H9 (cell line): ENCODE measurements around the gene TREM1. TPM values are rescaled to one million over a fixed set of nuclear protein-coding genes. Genes with fewer than 3 reads are reported as not detected.

Experiments
- DNase-seq: peaks from one replicate; pipeline ENCODE4 v3.0.0-alpha.2; 2017
- H2AFZ ChIP-seq: one replicate; pipeline ENCODE4 v1.6.1; 2013; ENCODE audit warnings: mild to moderate bottlenecking, low read length, control low read depth, moderate library complexity
- H2AK5ac ChIP-seq: 2 replicates; pipeline ENCODE4 v1.6.1; 2013; ENCODE audit warnings: low read length, control low read depth, mixed read lengths; ENCODE audit not compliant: insufficient read length
- H2BK120ac ChIP-seq: one replicate; pipeline ENCODE4 v1.6.1; 2013; ENCODE audit warnings: low read depth, mild to moderate bottlenecking, low read length, control low read depth, inconsistent platforms; ENCODE audit not compliant: poor library complexity, severe bottlenecking
- H2BK12ac ChIP-seq: 2 replicates; pipeline ENCODE4 v1.6.1; 2013; ENCODE audit warnings: low read length, control low read depth, mixed read lengths, low read depth; ENCODE audit not compliant: insufficient read length
- H2BK15ac ChIP-seq: 2 replicates; pipeline ENCODE4 v1.6.1; 2013; ENCODE audit warnings: low read depth, low read length, control low read depth
- H2BK20ac ChIP-seq: one replicate; pipeline ENCODE4 v1.6.1; 2013; ENCODE audit warnings: low read depth, mild to moderate bottlenecking, low read length, control low read depth, inconsistent platforms; ENCODE audit not compliant: poor library complexity, severe bottlenecking
- H2BK5ac ChIP-seq: 2 replicates; pipeline ENCODE4 v1.6.1; 2013; ENCODE audit warnings: low read length, control low read depth, mixed read lengths; ENCODE audit not compliant: insufficient read length
- H3K14ac ChIP-seq: 2 replicates; pipeline ENCODE4 v1.6.1; 2013; ENCODE audit warnings: low read length, control low read depth; ENCODE audit not compliant: insufficient read depth
- H3K18ac ChIP-seq: 2 replicates; pipeline ENCODE4 v1.6.1; 2013; ENCODE audit warnings: low read depth, mild to moderate bottlenecking, mixed read lengths, low read length, control low read depth; ENCODE audit not compliant: insufficient read length
- H3K23ac ChIP-seq: 2 replicates; pipeline ENCODE4 v1.6.1; 2013; ENCODE audit warnings: low read length, control low read depth, mixed read lengths, low read depth; ENCODE audit not compliant: insufficient read length
- H3K23me2 ChIP-seq: 2 replicates; pipeline ENCODE4 v1.6.1; 2013; ENCODE audit warnings: low read depth, mild to moderate bottlenecking, mixed read lengths, low read length, control low read depth; ENCODE audit not compliant: insufficient read length, poor library complexity, severe bottlenecking
- H3K27ac ChIP-seq: 2 replicates; pipeline ENCODE4 v1.5.1; 2013; ENCODE audit warnings: low read length, control low read depth, mixed read lengths, low read depth; ENCODE audit not compliant: insufficient read length
- H3K27me3 ChIP-seq: 2 replicates; pipeline ENCODE4 v1.6.1; 2013; ENCODE audit warnings: low read length, control low read depth, inconsistent platforms; ENCODE audit not compliant: insufficient read depth
- H3K4ac ChIP-seq: 2 replicates; pipeline ENCODE4 v1.6.1; 2013; ENCODE audit warnings: low read depth, mild to moderate bottlenecking, control low read depth, inconsistent platforms, low read length, moderate library complexity
- H3K4me1 ChIP-seq: 2 replicates; pipeline ENCODE4 v1.6.1; 2013; ENCODE audit warnings: low read length, control low read depth, inconsistent platforms; ENCODE audit not compliant: insufficient read depth
- H3K4me2 ChIP-seq: 2 replicates; pipeline ENCODE4 v1.6.1; 2013; ENCODE audit warnings: low read length, control low read depth, mixed read lengths; ENCODE audit not compliant: insufficient read length, insufficient read depth
- H3K56ac ChIP-seq: 2 replicates; pipeline ENCODE4 v1.6.1; 2013; ENCODE audit warnings: low read depth, mild to moderate bottlenecking, mixed read lengths, low read length, control low read depth; ENCODE audit not compliant: insufficient read length
- H3K79me1 ChIP-seq: 2 replicates; pipeline ENCODE4 v1.6.1; 2013; ENCODE audit warnings: low read depth, mild to moderate bottlenecking, moderate library complexity, low read length, control low read depth, inconsistent platforms; ENCODE audit not compliant: insufficient read depth, poor library complexity, severe bottlenecking
- H3K79me2 ChIP-seq: 2 replicates; pipeline ENCODE4 v1.6.1; 2013; ENCODE audit warnings: low read length, control low read depth, inconsistent platforms; ENCODE audit not compliant: insufficient read depth
- H3K9ac ChIP-seq: 2 replicates; pipeline ENCODE4 v1.6.1; 2013; ENCODE audit warnings: low read length, control low read depth, mixed read lengths; ENCODE audit not compliant: insufficient read length; ENCODE audit errors: extremely low read depth
- H3K9me3 ChIP-seq: one replicate; pipeline ENCODE4 v1.6.1; 2013; ENCODE audit warnings: low read depth, low read length, inconsistent platforms; ENCODE audit not compliant: control insufficient read depth
- H3T11ph ChIP-seq: one replicate; pipeline ENCODE4 v1.6.1; 2013; ENCODE audit warnings: mild to moderate bottlenecking, low read length, control low read depth, inconsistent platforms
- H4K20me1 ChIP-seq: one replicate; pipeline ENCODE4 v1.6.1; 2013; ENCODE audit not compliant: control insufficient read depth, insufficient read length, insufficient read depth
- H4K5ac ChIP-seq: 2 replicates; pipeline ENCODE4 v1.6.1; 2013; ENCODE audit warnings: low read depth, mild to moderate bottlenecking, mixed read lengths, low read length, control low read depth; ENCODE audit not compliant: insufficient read length
- H4K8ac ChIP-seq: replicated peaks from 2 replicates; pipeline ENCODE4 v1.6.1; 2013; ENCODE audit warnings: low read length, control low read depth, mixed read lengths, low read depth; ENCODE audit not compliant: insufficient read length
- H4K91ac ChIP-seq: 2 replicates; pipeline ENCODE4 v1.6.1; 2013; ENCODE audit warnings: low read depth, mild to moderate bottlenecking, moderate library complexity, mixed read lengths, low read length, control low read depth; ENCODE audit not compliant: insufficient read length
- H3K27ac Mint-ChIP-seq, 3 experiments: 2 replicates in 2 of 3; 3 replicates in 1 of 3; pipeline ENCODE4 v1.8.0; 2020 to 2021; ENCODE audit warnings: mixed read lengths in 3 of 3, mild to moderate bottlenecking in 1 of 3, moderate library complexity in 1 of 3
- H3K27me3 Mint-ChIP-seq: 2 replicates; pipeline ENCODE4 v1.8.0; 2021; ENCODE audit warnings: low read depth, mild to moderate bottlenecking, moderate library complexity, mixed read lengths
- H3K36me3 Mint-ChIP-seq, 3 experiments: 2 replicates in 2 of 3; 3 replicates in 1 of 3; pipeline ENCODE4 v1.8.0; 2020 to 2021; ENCODE audit warnings: low read depth in 3 of 3, mixed read lengths in 3 of 3; ENCODE audit not compliant: insufficient read depth in 1 of 3
- H3K4me1 Mint-ChIP-seq, 2 experiments: 2 replicates each; pipeline ENCODE4 v1.8.0; 2020; ENCODE audit warnings: mixed read lengths in 2 of 2
- H3K4me3 Mint-ChIP-seq, 2 experiments: 2 replicates in 1 of 2; 3 replicates in 1 of 2; pipeline ENCODE4 v1.8.0; 2020 to 2021; ENCODE audit warnings: mild to moderate bottlenecking in 2 of 2, mixed read lengths in 2 of 2, moderate library complexity in 1 of 2
- H3K9me3 Mint-ChIP-seq, 2 experiments: 2 replicates in 1 of 2; 3 replicates in 1 of 2; pipeline ENCODE4 v1.8.0; 2020; ENCODE audit warnings: mild to moderate bottlenecking in 2 of 2, mixed read lengths in 2 of 2, moderate library complexity in 1 of 2
- CTCF ChIP-seq: fragments of 200-600 bp; sonication (generic); conservative IDR thresholded peaks from 3 replicates; pipeline ENCODE4 v1.8.0; 2021; ENCODE audit warnings: antibody characterized with exemption, mild to moderate bottlenecking
- WGBS: extraction: QIAGEN DNeasy Blood & Tissue Kit; methylation state at CpG from one replicate; pipeline ENCODE4 v1.1.7; 2013; ENCODE audit warnings: missing lambda C conversion rate, low lambda C conversion rate, mixed read lengths; ENCODE audit not compliant: insufficient read length; ENCODE audit errors: extremely low coverage; 5-methylcytosine and 5-hydroxymethylcytosine counted together
- total RNA-seq: library from RNA; stranded (reverse); gene quantifications from 2 replicates; pipeline ENCODE4 v1.2.1, GENCODE V29; 2021

The TREM1 gene
- total RNA-seq, 1 experiment from 2014 or later, result not detected

DNA sequence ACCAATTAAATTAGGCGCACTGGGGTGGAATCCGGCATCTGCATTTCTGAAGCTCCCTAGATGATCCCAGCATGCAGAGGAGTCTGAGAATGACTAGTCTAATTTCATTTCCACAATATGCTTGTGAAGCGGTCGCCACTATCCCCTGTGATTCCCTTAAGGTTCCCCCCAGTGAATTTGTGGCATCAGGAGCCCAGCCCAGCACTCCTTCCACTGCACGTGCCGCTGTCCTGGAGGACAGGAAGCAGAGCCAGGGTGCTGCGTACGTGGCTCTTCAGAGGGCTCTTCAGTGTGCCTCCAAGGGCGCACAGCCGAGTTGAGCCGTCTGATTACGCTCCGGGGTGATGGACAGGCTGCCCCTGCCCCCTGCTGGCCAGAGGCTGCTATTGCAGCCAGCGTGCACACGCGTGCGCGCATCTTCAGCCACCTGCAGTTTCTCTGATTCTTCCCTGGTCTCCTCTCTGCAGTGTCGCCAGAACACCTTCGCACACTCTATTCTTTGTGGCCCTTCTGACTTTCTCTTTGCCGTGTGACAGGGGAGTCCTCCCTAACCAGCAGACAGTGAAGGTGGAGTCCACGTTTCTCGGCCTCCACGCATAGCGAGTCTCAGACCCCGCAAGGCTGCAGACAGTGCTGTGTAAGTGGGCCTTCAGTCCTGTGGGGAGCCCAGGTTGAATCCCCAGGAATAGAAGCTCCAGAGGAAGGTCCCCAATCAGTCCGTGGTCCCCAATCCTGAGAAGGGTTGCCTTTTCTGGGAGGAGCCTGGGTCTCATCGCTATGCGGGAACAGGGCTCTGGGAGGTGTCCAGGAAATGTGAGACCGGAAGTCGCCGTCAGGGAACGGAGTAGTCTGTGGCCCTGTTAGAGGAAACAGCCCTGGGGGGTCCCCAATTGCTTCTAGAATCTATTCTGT is 32.4 kb upstream of the TREM1 start:
- Mint-ChIP-seq H3K27me3 (peaks cover 29% of the 10 kb centered on the region), H3K27ac (peak overlapping the region in 2 of 3 experiments; percentile 49 to 72; a peak in 2 of 7 replicates), H3K9me3 (no peaks in the 10 kb centered on the region; a peak in 1 of 5 replicates), H3K36me3 (no peaks in the 10 kb centered on the region), H3K4me1 (peaks cover 19 to 21% of the 10 kb centered on the region in 2 experiments), H3K4me3 (peak overlapping the region; percentile 58 to 70)
- no peak overlapping the region for H2BK12ac ChIP-seq
- no peaks in the 10 kb centered on the region for H3K79me2 ChIP-seq
- no peak overlapping the region for H2BK5ac ChIP-seq
- H3K23ac ChIP-seq, result no peak overlapping the region
- no peak overlapping the region for H4K5ac ChIP-seq
- H3K9ac ChIP-seq, result no peak overlapping the region
- H3K27ac ChIP-seq, result no peak overlapping the region
- H3K9me3 ChIP-seq, result no peaks in the 10 kb centered on the region
- H3T11ph ChIP-seq, result no peak overlapping the region
- H4K8ac ChIP-seq, result no peak overlapping the region
- no peak overlapping the region for H4K91ac ChIP-seq
- WGBS, result no CpG with 5 or more reads among the region's 33 CpGs
- H3K27me3 ChIP-seq, result no peaks in the 10 kb centered on the region
- H3K4ac ChIP-seq, result no peak overlapping the region
- H2AK5ac ChIP-seq, result no peak overlapping the region
- H3K56ac ChIP-seq, result no peak overlapping the region
- H3K18ac ChIP-seq, result peak overlapping the region; percentile 8
- H2AFZ ChIP-seq, result peak overlapping the region; percentile 5
- peak; percentile 94 for DNase-seq
- no peaks in the 10 kb centered on the region for H3K79me1 ChIP-seq
- no peaks in the 10 kb centered on the region for H4K20me1 ChIP-seq
- no peak overlapping the region for H3K14ac ChIP-seq
- peak overlapping the region; percentile 57 for H3K4me2 ChIP-seq
- peaks cover 12% of the 10 kb centered on the region for H3K23me2 ChIP-seq
- H2BK20ac ChIP-seq, result no peak overlapping the region
- TF ChIP-seq CTCF, result peak; percentile 100
- no peak overlapping the region for H2BK15ac ChIP-seq
- peaks cover 4% of the 10 kb centered on the region; the same call in 1 of the 2 replicates for H3K4me1 ChIP-seq
- H2BK120ac ChIP-seq, result no peak overlapping the region
